GM12878 (cell line): Measurements from ENCODE around the gene TMCC3. TPM values are rescaled to one million over a fixed set of nuclear protein-coding genes. Genes with fewer than 3 reads are reported as not detected.

Source experiments
- CBX5 ChIP-seq: sonication (generic); IDR thresholded peaks from 2 replicates; pipeline ENCODE4 v1.6.1; 2016; ENCODE audit warnings: low read depth, moderate library complexity, mild to moderate bottlenecking, inconsistent platforms
- CHD1 ChIP-seq: IDR thresholded peaks from 2 replicates; pipeline ENCODE4 v1.6.1; 2012; ENCODE audit warnings: low read depth, low read length, improper control_type of control experiment
- CUX1 ChIP-seq: IDR thresholded peaks from 2 replicates; pipeline ENCODE4 v1.6.1; 2012; ENCODE audit warnings: improper control_type of control experiment, low read depth, low read length; ENCODE audit not compliant: insufficient replicate concordance
- EZH2 ChIP-seq: IDR thresholded peaks from 2 replicates; pipeline ENCODE4 v1.6.1; 2012; ENCODE audit warnings: low read depth, mild to moderate bottlenecking, control low read depth, inconsistent platforms, low read length, borderline replicate concordance; ENCODE audit not compliant: control insufficient read depth
- GATAD2B ChIP-seq: fragments of 450-650 bp; conservative IDR thresholded peaks from 2 replicates; pipeline ENCODE4 v1.6.1; 2017; ENCODE audit warnings: low read depth, mild to moderate bottlenecking, moderate library complexity
- IRF4 ChIP-seq: IDR thresholded peaks from 2 replicates; pipeline ENCODE4 v1.6.1; 2011; ENCODE audit warnings: low read depth, low read length
- JUND ChIP-seq: IDR thresholded peaks from 2 replicates; pipeline ENCODE4 v1.6.1; 2012; ENCODE audit warnings: low read depth, mild to moderate bottlenecking, low read length, improper control_type of control experiment, moderate library complexity
- KAT2A ChIP-seq: conservative IDR thresholded peaks from 2 replicates; pipeline ENCODE4 v1.6.1; 2011; ENCODE audit warnings: low read depth, low read length; ENCODE audit not compliant: control insufficient read depth
- MYC ChIP-seq: IDR thresholded peaks from 2 replicates; pipeline ENCODE4 v1.6.1; 2011; ENCODE audit warnings: mild to moderate bottlenecking, low read length, moderate library complexity, inconsistent platforms; ENCODE audit not compliant: insufficient read depth, insufficient replicate concordance, insufficient read length, severe bottlenecking
- NR2F1 ChIP-seq: fragments of 450-650 bp; conservative IDR thresholded peaks from 2 replicates; pipeline ENCODE4 v1.6.1; 2017; ENCODE audit warnings: mild to moderate bottlenecking
- PKNOX1 ChIP-seq: fragments of 450-650 bp; IDR thresholded peaks from 2 replicates; pipeline ENCODE4 v1.6.1; 2016; ENCODE audit warnings: mild to moderate bottlenecking
- POU2F2 ChIP-seq: IDR thresholded peaks from 3 replicates; pipeline ENCODE4 v1.6.1; 2011; ENCODE audit warnings: low read depth, mild to moderate bottlenecking, low read length, borderline replicate concordance
- SMAD5 ChIP-seq: IDR thresholded peaks from 2 replicates; pipeline ENCODE4 v1.6.1; 2016; ENCODE audit warnings: antibody characterized with exemption, low read depth
- polyA plus RNA-seq, 11 experiments: library from polyadenylated mRNA; depleted of rRNA in 4 of 11; unstranded in 6 of 11; stranded (reverse) in 5 of 11; fragments of >200 nt; fragmentation: Nextera tagmentation in 4 of 11; fragmentation: Illumina TruSeq in 1 of 11; extraction: Ambion mirVana in 4 of 11; extraction: Trizol in 1 of 11; gene quantifications; 1 replicate in 1 of 11; 2 replicates in 10 of 11; pipeline versions ENCODE4 v1.2.1 to v1.2.3, GENCODE V29; 2011 to 2016; ENCODE audit warnings: inconsistent platforms in 2 of 11, missing spikeins in 2 of 11, low read depth in 1 of 11
- total RNA-seq, 4 experiments: library from RNA; depleted of rRNA in 3 of 4; stranded (reverse); fragments of >200 nt in 3 of 4; fragmentation: Illumina TruSeq in 1 of 4; extraction: Trizol in 1 of 4; gene quantifications; 2 replicates each; pipeline versions ENCODE4 v1.2.1 to v1.2.3, GENCODE V29; 2013 to 2021
- TF ChIP-seq, protein P1 (sequence below): fragments of 450-650 bp; IDR thresholded peaks from 2 replicates; pipeline ENCODE4 v1.6.1; 2017; ENCODE audit warnings: mild to moderate bottlenecking, moderate library complexity
- TF ChIP-seq, protein P2 (sequence below): IDR thresholded peaks from 2 replicates; pipeline ENCODE4 v1.6.1; 2011; ENCODE audit warnings: low read depth, mild to moderate bottlenecking, low read length, moderate library complexity, borderline replicate concordance; ENCODE audit errors: extremely low read depth

TMCC3 gene
- total and polyA plus RNA-seq, 10 of the 15 experiments (the other 5 are each of a cell fraction or from before 2014, with no cell fraction given): 5.8 to 29.8 (median 12.6) TPM

DNA sequence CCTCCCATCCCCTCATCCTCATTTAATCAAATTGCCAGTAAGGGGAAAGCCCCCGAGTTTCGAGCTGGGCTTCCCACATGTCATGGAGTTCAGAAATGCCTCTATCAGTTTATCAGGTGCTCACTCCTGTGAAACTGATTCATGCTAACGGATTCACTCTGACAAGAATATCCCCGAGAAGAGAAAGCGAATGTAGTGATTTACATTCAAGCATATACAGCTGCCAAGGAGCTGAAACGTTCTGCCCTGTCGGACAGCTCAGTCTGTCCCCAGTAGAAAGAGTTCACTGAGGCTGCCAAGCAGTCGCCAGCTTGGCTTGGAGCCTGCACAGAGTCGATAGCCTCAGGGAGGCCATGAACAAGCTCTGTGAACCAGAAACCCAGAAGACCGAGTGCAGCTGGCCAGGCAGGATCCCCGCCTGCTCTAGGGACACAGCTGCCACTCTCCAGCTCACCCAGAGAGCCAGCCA lies 88.4 kb downstream of the TMCC3 start (continued):
- TF ChIP-seq EZH2: no peak
- TF ChIP-seq CHD1: no peak
- no peak for TF ChIP-seq SMAD5
- TF ChIP-seq, protein P1, sequence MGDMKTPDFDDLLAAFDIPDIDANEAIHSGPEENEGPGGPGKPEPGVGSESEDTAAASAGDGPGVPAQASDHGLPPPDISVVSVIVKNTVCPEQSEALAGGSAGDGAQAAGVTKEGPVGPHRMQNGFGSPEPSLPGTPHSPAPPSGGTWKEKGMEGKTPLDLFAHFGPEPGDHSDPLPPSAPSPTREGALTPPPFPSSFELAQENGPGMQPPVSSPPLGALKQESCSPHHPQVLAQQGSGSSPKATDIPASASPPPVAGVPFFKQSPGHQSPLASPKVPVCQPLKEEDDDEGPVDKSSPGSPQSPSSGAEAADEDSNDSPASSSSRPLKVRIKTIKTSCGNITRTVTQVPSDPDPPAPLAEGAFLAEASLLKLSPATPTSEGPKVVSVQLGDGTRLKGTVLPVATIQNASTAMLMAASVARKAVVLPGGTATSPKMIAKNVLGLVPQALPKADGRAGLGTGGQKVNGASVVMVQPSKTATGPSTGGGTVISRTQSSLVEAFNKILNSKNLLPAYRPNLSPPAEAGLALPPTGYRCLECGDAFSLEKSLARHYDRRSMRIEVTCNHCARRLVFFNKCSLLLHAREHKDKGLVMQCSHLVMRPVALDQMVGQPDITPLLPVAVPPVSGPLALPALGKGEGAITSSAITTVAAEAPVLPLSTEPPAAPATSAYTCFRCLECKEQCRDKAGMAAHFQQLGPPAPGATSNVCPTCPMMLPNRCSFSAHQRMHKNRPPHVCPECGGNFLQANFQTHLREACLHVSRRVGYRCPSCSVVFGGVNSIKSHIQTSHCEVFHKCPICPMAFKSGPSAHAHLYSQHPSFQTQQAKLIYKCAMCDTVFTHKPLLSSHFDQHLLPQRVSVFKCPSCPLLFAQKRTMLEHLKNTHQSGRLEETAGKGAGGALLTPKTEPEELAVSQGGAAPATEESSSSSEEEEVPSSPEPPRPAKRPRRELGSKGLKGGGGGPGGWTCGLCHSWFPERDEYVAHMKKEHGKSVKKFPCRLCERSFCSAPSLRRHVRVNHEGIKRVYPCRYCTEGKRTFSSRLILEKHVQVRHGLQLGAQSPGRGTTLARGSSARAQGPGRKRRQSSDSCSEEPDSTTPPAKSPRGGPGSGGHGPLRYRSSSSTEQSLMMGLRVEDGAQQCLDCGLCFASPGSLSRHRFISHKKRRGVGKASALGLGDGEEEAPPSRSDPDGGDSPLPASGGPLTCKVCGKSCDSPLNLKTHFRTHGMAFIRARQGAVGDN: no peak
- no peak for TF ChIP-seq MYC
- no peak; the same call in 1 of the 2 replicates for TF ChIP-seq IRF4
- TF ChIP-seq CUX1: no peak
- TF ChIP-seq JUND: no peak
- TF ChIP-seq KAT2A: no peak
- no peak for TF ChIP-seq GATAD2B
- TF ChIP-seq POU2F2: no peak
- no peak; the same call in 1 of the 2 replicates for TF ChIP-seq PKNOX1
- TF ChIP-seq, protein P2, sequence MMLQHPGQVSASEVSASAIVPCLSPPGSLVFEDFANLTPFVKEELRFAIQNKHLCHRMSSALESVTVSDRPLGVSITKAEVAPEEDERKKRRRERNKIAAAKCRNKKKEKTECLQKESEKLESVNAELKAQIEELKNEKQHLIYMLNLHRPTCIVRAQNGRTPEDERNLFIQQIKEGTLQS: no peak
- TF ChIP-seq CBX5: 0 out of 2 replicates have a peak, but pooled peaks have one; percentile 18
- no peak for TF ChIP-seq NR2F1
